ENCODE data around the gene TPPP2. TPM values are rescaled to one million over a fixed set of nuclear protein-coding genes. Genes with fewer than 3 reads are reported as not detected.
A peak's percentile ranks its signal among the peaks of the same experiment; 100 is the strongest.

Gene TPPP2
- total RNA-seq, 2 donors from 2014 or later = 1.3 TPM; not detected in 1

DNA sequence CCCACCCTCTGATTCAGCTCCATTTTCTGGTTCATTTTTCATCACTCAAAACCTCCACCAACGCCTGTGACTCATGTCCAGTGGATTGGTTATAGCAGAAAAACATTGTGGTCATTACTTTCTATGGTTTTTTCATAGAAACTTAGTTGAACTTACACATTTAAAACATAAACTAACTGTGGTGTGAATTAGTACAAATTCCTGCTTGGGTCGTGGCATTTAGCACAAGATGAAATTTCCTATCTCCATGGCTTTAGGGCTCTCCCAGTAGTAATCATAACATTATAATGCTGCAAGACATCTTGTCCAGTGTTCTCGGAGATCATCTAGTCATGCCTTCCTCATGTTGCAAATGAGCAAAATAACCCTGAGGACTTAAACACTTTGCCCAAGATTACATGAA lies 19.3 kb downstream of the TPPP2 start:
- Histone ChIP-seq H3K36me3 (replicated peaks in 1 of 2; ENCODE audit: insufficient read depth in 1 of 2, low read depth in 2 of 2) (no peaks in the 10 kb centered on the region), H3K27me3 (no peaks in the 10 kb centered on the region), H3K4me1 (peaks cover 43% of the 10 kb centered on the region), H3K9me3 (no peaks in the 10 kb centered on the region), H3K4me3 (no peak overlapping the region), H3K27ac (peak overlapping the region in 3 of 4 donors; percentile 22 to 59 (median 48))
- TF ChIP-seq POLR2A (IDR thresholded peaks at IDR 0.05) (no peak), CTCF (IDR thresholded peaks at IDR 0.05) (no peak)
- no peak for ATAC-seq
- WGBS, 2 donors = 72 to 73% methylated on average over 3 of the region's 3 CpGs
- intact Hi-C loops (cut with DNase I) = no loop called here
- no peak for DNase-seq

DNA sequence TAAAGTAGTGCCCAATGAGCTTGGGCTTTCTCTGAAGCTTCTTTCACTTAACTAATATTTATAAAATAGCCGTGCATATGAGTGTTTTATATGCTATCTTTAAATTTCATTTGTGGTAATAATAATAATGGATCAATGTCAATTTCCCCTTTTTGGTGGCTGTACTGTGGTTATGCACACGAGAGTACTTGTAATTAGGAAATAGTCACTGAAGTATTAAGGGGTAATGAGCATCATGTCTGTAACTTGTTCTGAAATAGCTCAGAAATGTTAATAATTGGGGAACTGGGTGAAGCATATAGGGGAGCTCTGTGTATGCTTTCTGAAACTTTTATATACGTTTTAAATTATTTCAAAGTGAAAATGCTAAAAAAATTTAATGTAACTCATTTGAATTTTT lies 20.6 kb downstream of the TPPP2 start:
- no peak overlapping the region for H3K4me3 ChIP-seq
- ATAC-seq (no peak), DNase-seq (no peak)
- intact Hi-C loops (cut with DNase I) = no loop called here
- H3K36me3 ChIP-seq (replicated peaks in 1 of 2; ENCODE audit: insufficient read depth in 1 of 2, low read depth in 2 of 2) = no peaks in the 10 kb centered on the region
- 67 to 74% methylated on average over 3 of the region's 3 CpGs for WGBS, 2 donors
- no peaks in the 10 kb centered on the region for H3K9me3 ChIP-seq
- no peaks in the 10 kb centered on the region for H3K27me3 ChIP-seq
- H3K4me1 ChIP-seq = peaks cover 53% of the 10 kb centered on the region
- TF ChIP-seq CTCF (IDR thresholded peaks at IDR 0.05) = no peak
- peak overlapping the region in 1 of 4 donors; percentile 4 for H3K27ac ChIP-seq

GRCh38 chr14:21053184-21054122 lies 23.4 kb downstream of the TPPP2 start:
- Histone ChIP-seq H3K4me3 (no peak overlapping the region), H3K9me3 (no peaks in the 10 kb centered on the region), H3K27ac (peak overlapping the region in 3 of 4 donors; percentile 51 to 76 (median 59)), H3K27me3 (no peaks in the 10 kb centered on the region), H3K4me1 (peaks cover 50% of the 10 kb centered on the region), H3K36me3 (replicated peaks in 1 of 2; ENCODE audit: insufficient read depth in 1 of 2, low read depth in 2 of 2) (no peaks in the 10 kb centered on the region)
- ATAC-seq (no peak), DNase-seq (no peak)
- WGBS, 2 donors = 82 to 86% methylated on average over 20 of the region's 20 CpGs
- no peak for TF ChIP-seq CTCF (IDR thresholded peaks at IDR 0.05)
- intact Hi-C loops (cut with DNase I) = no loop called here

GRCh38 chr14:21054123-21054767 lies 24.2 kb downstream of the TPPP2 start:
- Histone ChIP-seq H3K9me3 (no peaks in the 10 kb centered on the region), H3K27ac (peak overlapping the region in 3 of 4 donors; percentile 51 to 76 (median 59)), H3K27me3 (no peaks in the 10 kb centered on the region), H3K4me1 (peaks cover 43% of the 10 kb centered on the region), H3K36me3 (replicated peaks in 1 of 2; ENCODE audit: insufficient read depth in 1 of 2, low read depth in 2 of 2) (no peaks in the 10 kb centered on the region), H3K4me3 (no peak overlapping the region)
- DNase-seq = peak in 3 of 4 donors; percentile 50 to 57 (median 56)
- TF ChIP-seq CTCF (IDR thresholded peaks at IDR 0.05) (no peak), POLR2A (IDR thresholded peaks at IDR 0.05) (no peak)
- intact Hi-C loops (cut with DNase I) = no loop called here
- peak; percentile 84 for ATAC-seq
- 8 to 17% methylated on average over 3 of the region's 3 CpGs for WGBS, 2 donors
